Gastrocnemius medialis (tissue), 4 donors: Measurements from ENCODE around the gene WDFY4. TPM values are rescaled to one million over a fixed set of nuclear protein-coding genes. Genes with fewer than 3 reads are reported as not detected.

Experiments
- ATAC-seq, 2 donors: fragments of 150-250 bp; one replicate each; pipeline ENCODE4 v1.9.1; 2016
- DNase-seq, 2 donors: peaks; one replicate each; pipeline ENCODE4 v3.0.0-alpha.2; 2019
- H3K27ac ChIP-seq, 4 donors: fragments of 200-600 bp; sonication (generic); 1 replicate in 1 of 4; 2 replicates in 3 of 4; pipeline ENCODE4 v1.5.1; 2016 to 2018; ENCODE audit warnings: mild to moderate bottlenecking in 2 of 4, moderate library complexity in 1 of 4
- H3K27me3 ChIP-seq, 3 donors: fragments of 200-600 bp; sonication (generic) in 2 of 3; 1 replicate in 1 of 3; 2 replicates in 2 of 3; pipeline versions ENCODE4 v1.5.1 to v1.6.0; 2016 to 2019; ENCODE audit warnings: mild to moderate bottlenecking in 1 of 3, moderate library complexity in 1 of 3
- H3K36me3 ChIP-seq, 2 donors: fragments of 200-600 bp; sonication (generic) in 1 of 2; one replicate each; pipeline ENCODE4 v1.5.1; 2017 to 2018
- H3K4me1 ChIP-seq, 2 donors: fragments of 200-600 bp; sonication (generic) in 1 of 2; one replicate each; pipeline ENCODE4 v1.5.1; 2016 to 2017; ENCODE audit warnings: mild to moderate bottlenecking in 2 of 2
- H3K4me3 ChIP-seq, 4 donors: fragments of 200-600 bp; sonication (generic) in 3 of 4; 1 replicate in 1 of 4; 2 replicates in 3 of 4; pipeline ENCODE4 v1.5.1; 2016 to 2019; ENCODE audit warnings: mild to moderate bottlenecking in 2 of 4
- H3K9me3 ChIP-seq, 3 donors: fragments of 200-600 bp; sonication (generic) in 2 of 3; 1 replicate in 1 of 3; 2 replicates in 2 of 3; pipeline ENCODE4 v1.5.1; 2016 to 2019
- POLR2A ChIP-seq, 2 donors: fragments of 450-650 bp; IDR thresholded peaks; one replicate each; pipeline ENCODE4 v1.6.1; 2017; ENCODE audit warnings: antibody characterized with exemption in 2 of 2, mild to moderate bottlenecking in 2 of 2, moderate library complexity in 2 of 2
- in situ Hi-C, 4 donors: fragments of 200-750 bp; cut with MboI; loops; one replicate each; pipeline versions ENCODE4 v1.15.0 to v1.8.0; 2017; ENCODE audit warnings: low sequenced_read_pairs in 4 of 4
- intact Hi-C: fragments of 100-400 bp; cut with DNase I; formaldehyde crosslinking; loops from one replicate; pipeline ENCODE4 v1.15.1; 2023; ENCODE audit warnings: low total_unique reads
- total RNA-seq, 4 donors: library from RNA; depleted of rRNA; stranded (reverse); fragments of >200 nt; gene quantifications; one replicate each; pipeline versions ENCODE4 v1.1.0 to v1.2.3, GENCODE V29; 2016
- TF ChIP-seq, protein P1 (sequence below), 5 experiments: fragments of 450-650 bp in 3 of 5; fragments of 200-600 bp in 2 of 5; sonication (generic) in 2 of 5; IDR thresholded peaks in 4 of 5; conservative IDR thresholded peaks in 1 of 5; 1 replicate in 4 of 5; 2 replicates in 1 of 5; pipeline ENCODE4 v1.5.1; 2016 to 2019; ENCODE audit warnings: antibody characterized with exemption in 5 of 5, mild to moderate bottlenecking in 3 of 5, moderate library complexity in 3 of 5

The WDFY4 gene
- total RNA-seq, 4 donors from 2014 or later = 0.29 to 0.94 (median 0.59) TPM

- no peak for TF ChIP-seq POLR2A (IDR thresholded peaks at IDR 0.05)
- TF ChIP-seq, protein P1, sequence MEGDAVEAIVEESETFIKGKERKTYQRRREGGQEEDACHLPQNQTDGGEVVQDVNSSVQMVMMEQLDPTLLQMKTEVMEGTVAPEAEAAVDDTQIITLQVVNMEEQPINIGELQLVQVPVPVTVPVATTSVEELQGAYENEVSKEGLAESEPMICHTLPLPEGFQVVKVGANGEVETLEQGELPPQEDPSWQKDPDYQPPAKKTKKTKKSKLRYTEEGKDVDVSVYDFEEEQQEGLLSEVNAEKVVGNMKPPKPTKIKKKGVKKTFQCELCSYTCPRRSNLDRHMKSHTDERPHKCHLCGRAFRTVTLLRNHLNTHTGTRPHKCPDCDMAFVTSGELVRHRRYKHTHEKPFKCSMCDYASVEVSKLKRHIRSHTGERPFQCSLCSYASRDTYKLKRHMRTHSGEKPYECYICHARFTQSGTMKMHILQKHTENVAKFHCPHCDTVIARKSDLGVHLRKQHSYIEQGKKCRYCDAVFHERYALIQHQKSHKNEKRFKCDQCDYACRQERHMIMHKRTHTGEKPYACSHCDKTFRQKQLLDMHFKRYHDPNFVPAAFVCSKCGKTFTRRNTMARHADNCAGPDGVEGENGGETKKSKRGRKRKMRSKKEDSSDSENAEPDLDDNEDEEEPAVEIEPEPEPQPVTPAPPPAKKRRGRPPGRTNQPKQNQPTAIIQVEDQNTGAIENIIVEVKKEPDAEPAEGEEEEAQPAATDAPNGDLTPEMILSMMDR (IDR thresholded peaks at IDR 0.05 in 4 of 5, conservative IDR thresholded peaks at IDR 0.05 in 1 of 5) = no peak
- intact Hi-C loops = no loop called here
Measured at GRCh38 chr10:48965460-48965859, 280.8 kb downstream of the WDFY4 start.

DNA sequence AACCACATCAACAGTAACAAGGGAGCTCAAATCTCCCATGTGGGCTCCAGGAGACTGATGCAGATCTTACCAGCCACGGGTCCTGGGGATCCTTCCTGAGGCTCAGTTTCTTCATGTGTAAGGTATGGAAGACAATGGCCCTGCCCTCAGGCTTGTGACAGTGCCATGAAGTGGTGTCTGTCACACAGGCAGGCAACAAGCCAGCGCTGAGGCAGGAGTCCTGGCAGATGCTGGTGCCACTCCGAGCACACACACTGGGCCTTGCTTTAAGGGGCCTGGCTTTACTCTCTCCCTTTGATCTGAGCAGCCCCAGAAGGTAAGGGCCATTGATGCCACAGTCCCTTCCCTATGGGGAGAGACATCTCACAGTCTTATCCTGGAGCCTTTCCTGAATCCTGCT, 283.4 kb downstream of the WDFY4 start:
- Histone ChIP-seq H3K27ac (no peak overlapping the region), H3K9me3 (no peaks in the 10 kb centered on the region), H3K4me3 (no peak overlapping the region), H3K36me3 (no peaks in the 10 kb centered on the region), H3K4me1 (no peaks in the 10 kb centered on the region), H3K27me3 (no peaks in the 10 kb centered on the region)
- ATAC-seq (no peak), DNase-seq (no peak)
- in situ Hi-C loops (no loop called here), intact Hi-C loops (no loop called here)
- TF ChIP-seq, protein P1 (IDR thresholded peaks at IDR 0.05 in 4 of 5, conservative IDR thresholded peaks at IDR 0.05 in 1 of 5) = no peak
- TF ChIP-seq POLR2A (IDR thresholded peaks at IDR 0.05) = no peak

More at GRCh38 chr10:48965460-48965859, 280.8 kb downstream of the WDFY4 start:
- Histone ChIP-seq H3K4me1 (no peaks in the 10 kb centered on the region), H3K27me3 (no peaks in the 10 kb centered on the region), H3K9me3 (no peaks in the 10 kb centered on the region), H3K4me3 (no peak overlapping the region), H3K36me3 (no peaks in the 10 kb centered on the region), H3K27ac (no peak overlapping the region)
- DNase-seq (no peak), ATAC-seq (no peak)
- in situ Hi-C loops = no loop called here

GRCh38 chr10:48970046-48970445, 285.4 kb downstream of the WDFY4 start:
- no peak for TF ChIP-seq POLR2A (IDR thresholded peaks at IDR 0.05)
- TF ChIP-seq, protein P1 (IDR thresholded peaks at IDR 0.05 in 4 of 5, conservative IDR thresholded peaks at IDR 0.05 in 1 of 5) = no peak
- Histone ChIP-seq H3K9me3 (no peaks in the 10 kb centered on the region), H3K27ac (no peak overlapping the region), H3K36me3 (no peaks in the 10 kb centered on the region), H3K27me3 (no peaks in the 10 kb centered on the region), H3K4me3 (no peak overlapping the region), H3K4me1 (no peaks in the 10 kb centered on the region)
- ATAC-seq (no peak), DNase-seq (no peak)
- intact Hi-C loops (no loop called here), in situ Hi-C loops (loop anchor here in 1 of 4 donors (10.0 kb wide), 2 partner anchors 185 to 545 kb away; no protein-coding TSS in a partner anchor)

GRCh38 chr10:48970654-48971053, 286.0 kb downstream of the WDFY4 start:
- Histone ChIP-seq H3K4me1 (no peaks in the 10 kb centered on the region), H3K4me3 (no peak overlapping the region), H3K9me3 (no peaks in the 10 kb centered on the region), H3K27ac (no peak overlapping the region), H3K27me3 (no peaks in the 10 kb centered on the region), H3K36me3 (no peaks in the 10 kb centered on the region)
- intact Hi-C loops = no loop called here
- TF ChIP-seq, protein P1 (IDR thresholded peaks at IDR 0.05 in 4 of 5, conservative IDR thresholded peaks at IDR 0.05 in 1 of 5) = no peak
- TF ChIP-seq POLR2A (IDR thresholded peaks at IDR 0.05) = no peak
- ATAC-seq (no peak), DNase-seq (no peak)
- in situ Hi-C loops = loop anchor here in 1 of 4 donors (10.0 kb wide), 2 partner anchors 184 to 544 kb away; no protein-coding TSS in a partner anchor

DNA sequence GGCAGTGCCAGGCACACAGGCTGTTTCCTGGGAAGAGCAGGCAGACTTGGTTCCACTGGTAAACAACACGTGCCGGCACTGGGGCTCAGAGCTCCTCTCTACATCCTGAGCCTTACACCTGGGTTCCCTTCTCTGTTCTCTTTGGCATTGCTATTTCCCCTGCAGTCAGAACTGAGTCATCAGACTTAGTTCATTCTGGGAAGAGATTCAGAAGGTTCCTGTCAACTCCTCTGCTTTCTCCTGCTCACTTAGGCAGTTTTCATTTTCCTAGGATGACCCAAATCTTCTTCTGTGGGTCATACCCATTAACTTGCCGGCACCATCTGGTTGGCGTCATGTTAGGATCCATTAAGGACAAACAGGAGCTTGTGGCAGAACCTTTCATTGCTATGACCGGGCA, 288.4 kb downstream of the WDFY4 start:
- in situ Hi-C loops (loop anchor here in 1 of 4 donors (10.0 kb wide), 2 partner anchors 182 to 542 kb away; no protein-coding TSS in a partner anchor), intact Hi-C loops (no loop called here)
- no peak for TF ChIP-seq POLR2A (IDR thresholded peaks at IDR 0.05)
- TF ChIP-seq, protein P1 (IDR thresholded peaks at IDR 0.05 in 4 of 5, conservative IDR thresholded peaks at IDR 0.05 in 1 of 5) = no peak
- Histone ChIP-seq H3K9me3 (no peaks in the 10 kb centered on the region), H3K27me3 (no peaks in the 10 kb centered on the region), H3K4me1 (no peaks in the 10 kb centered on the region), H3K36me3 (no peaks in the 10 kb centered on the region), H3K27ac (no peak overlapping the region), H3K4me3 (no peak overlapping the region)
- ATAC-seq (no peak), DNase-seq (no peak)
